Osteoblast (primary cell): Measurements from ENCODE around the gene EXOC4. TPM values are rescaled to one million over a fixed set of nuclear protein-coding genes. Genes with fewer than 3 reads are reported as not detected.

Source experiments
- DNase-seq: peaks from one replicate; pipeline ENCODE4 v3.0.0; 2011; ENCODE audit warnings: low spot score, mixed read lengths; ENCODE audit not compliant: insufficient read length; ENCODE audit errors: missing footprints
- H2AFZ ChIP-seq: 2 replicates; pipeline ENCODE4 v1.6.0; 2011; ENCODE audit warnings: mild to moderate bottlenecking, low read length
- H3K27ac ChIP-seq: 2 replicates; pipeline ENCODE4 v1.5.1; 2011; ENCODE audit warnings: mild to moderate bottlenecking, low read depth, low read length, moderate library complexity
- H3K27me3 ChIP-seq: 2 replicates; pipeline ENCODE4 v1.6.0; 2012; ENCODE audit warnings: mild to moderate bottlenecking, control low read depth, inconsistent platforms, low read length, moderate library complexity; ENCODE audit not compliant: insufficient read depth
- H3K36me3 ChIP-seq: 2 replicates; pipeline ENCODE4 v1.5.1; 2011; ENCODE audit warnings: mild to moderate bottlenecking, low read length, control low read depth, moderate library complexity; ENCODE audit not compliant: insufficient read depth
- H3K4me1 ChIP-seq: 2 replicates; pipeline ENCODE4 v1.5.1; 2011; ENCODE audit warnings: mild to moderate bottlenecking, low read length, control low read depth, moderate library complexity; ENCODE audit not compliant: insufficient read depth
- H3K4me2 ChIP-seq: 2 replicates; pipeline ENCODE4 v1.6.0; 2011; ENCODE audit warnings: mild to moderate bottlenecking, low read length; ENCODE audit not compliant: insufficient read depth
- H3K4me3 ChIP-seq: fragments of 200-600 bp; sonication (generic); 3 replicates; pipeline ENCODE4 v1.5.1; 2012; ENCODE audit warnings: mild to moderate bottlenecking, low read length, inconsistent platforms; ENCODE audit not compliant: insufficient read depth
- H3K79me2 ChIP-seq: 2 replicates; pipeline ENCODE4 v1.6.0; 2012; ENCODE audit warnings: mild to moderate bottlenecking, low read length, control low read depth, inconsistent platforms; ENCODE audit not compliant: insufficient read depth
- H3K9me3 ChIP-seq: 2 replicates; pipeline ENCODE4 v1.5.1; 2011; ENCODE audit warnings: low read depth, low read length, control low read depth
- H4K20me1 ChIP-seq: 2 replicates; pipeline ENCODE4 v1.6.0; 2012; ENCODE audit warnings: mild to moderate bottlenecking, low read length, control low read depth; ENCODE audit not compliant: insufficient read depth
- CTCF ChIP-seq: IDR thresholded peaks from 2 replicates; pipeline ENCODE4 v1.5.1; 2011; ENCODE audit warnings: mild to moderate bottlenecking, low read depth, low read length, moderate library complexity; ENCODE audit errors: extremely low read depth
- total RNA-seq: library from RNA; depleted of rRNA; stranded (reverse); fragments of >200 nt; gene quantifications from 2 replicates; pipeline ENCODE4 v1.2.3, GENCODE V29; 2012

EXOC4 gene
- total RNA-seq, 1 donor = 134 TPM

- Histone ChIP-seq H3K9me3 (no peaks in the 10 kb centered on the region), H3K4me3 (no peak overlapping the region), H4K20me1 (no peaks in the 10 kb centered on the region), H3K4me2 (no peak overlapping the region), H2AFZ (no peak overlapping the region), H3K27me3 (no peaks in the 10 kb centered on the region), H3K79me2 (peaks cover 6% of the 10 kb centered on the region), H3K36me3 (peaks cover 3% of the 10 kb centered on the region), H3K4me1 (peaks cover 9% of the 10 kb centered on the region), H3K27ac (no peak overlapping the region)
- TF ChIP-seq CTCF = no peak
- no peak for DNase-seq
Observed at GRCh38 chr7:133290676-133291333, 37.9 kb downstream of the EXOC4 start.

GRCh38 chr7:133292631-133293030 is 39.8 kb downstream of the EXOC4 start:
- peaks cover 3% of the 10 kb centered on the region for H3K36me3 ChIP-seq
- no peak overlapping the region for H3K4me2 ChIP-seq
- TF ChIP-seq CTCF = no peak
- no peak overlapping the region for H3K4me3 ChIP-seq
- peaks cover 9% of the 10 kb centered on the region for H3K4me1 ChIP-seq
- DNase-seq = no peak
- no peaks in the 10 kb centered on the region for H4K20me1 ChIP-seq
- H3K9me3 ChIP-seq = no peaks in the 10 kb centered on the region
- H3K27ac ChIP-seq = no peak overlapping the region
- H3K27me3 ChIP-seq = no peaks in the 10 kb centered on the region
- no peaks in the 10 kb centered on the region for H3K79me2 ChIP-seq
- H2AFZ ChIP-seq = no peak overlapping the region

GRCh38 chr7:133293384-133294160 is 40.7 kb downstream of the EXOC4 start:
- H3K9me3 ChIP-seq = no peaks in the 10 kb centered on the region
- peaks cover 3% of the 10 kb centered on the region for H3K36me3 ChIP-seq
- H3K4me1 ChIP-seq = peaks cover 9% of the 10 kb centered on the region
- TF ChIP-seq CTCF = no peak
- H2AFZ ChIP-seq = no peak overlapping the region
- no peak overlapping the region for H3K4me3 ChIP-seq
- H3K4me2 ChIP-seq = no peak overlapping the region
- DNase-seq = no peak
- peaks cover 6% of the 10 kb centered on the region for H3K79me2 ChIP-seq
- no peaks in the 10 kb centered on the region for H3K27me3 ChIP-seq
- H3K27ac ChIP-seq = no peak overlapping the region
- no peaks in the 10 kb centered on the region for H4K20me1 ChIP-seq

GRCh38 chr7:133294234-133294633 is 41.4 kb downstream of the EXOC4 start:
- H3K79me2 ChIP-seq = peaks cover 6% of the 10 kb centered on the region
- no peak overlapping the region for H2AFZ ChIP-seq
- H3K36me3 ChIP-seq = no peaks in the 10 kb centered on the region
- H3K27ac ChIP-seq = no peak overlapping the region
- H3K9me3 ChIP-seq = no peaks in the 10 kb centered on the region
- H3K27me3 ChIP-seq = no peaks in the 10 kb centered on the region
- H4K20me1 ChIP-seq = no peaks in the 10 kb centered on the region
- H3K4me3 ChIP-seq = no peak overlapping the region
- DNase-seq = no peak
- peaks cover 9% of the 10 kb centered on the region for H3K4me1 ChIP-seq
- TF ChIP-seq CTCF = no peak
- no peak overlapping the region for H3K4me2 ChIP-seq
